HCEC 1CT (cell line): ENCODE results near the gene CYP27B1.
"Not testable (repeated sequence)": the region's sequence is repeated elsewhere in the genome, so short reads cannot be mapped to it uniquely, and the experiment has no call there.

Experiments used
- DNase-seq: peaks from one replicate; pipeline ENCODE4 v3.0.0-alpha.2; 2017

CYP27B1 gene

GRCh38 chr12:57733928-57734327, 33.0 kb downstream of the CYP27B1 start:
- no peak for DNase-seq

- no peak for DNase-seq
These were observed 33.9 kb downstream of the CYP27B1 start for GRCh38 chr12:57732726-57733593.

- DNase-seq: no peak
These were observed 34.6 kb downstream of the CYP27B1 start for GRCh38 chr12:57732270-57732669.

GRCh38 chr12:57731411-57732080, 35.3 kb downstream of the CYP27B1 start:
- DNase-seq: no peak

- no peak for DNase-seq
These were observed 36.4 kb downstream of the CYP27B1 start for GRCh38 chr12:57730336-57731067.

- no peak for DNase-seq
These were observed 37.5 kb downstream of the CYP27B1 start for GRCh38 chr12:57729321-57729844.

- no peak for DNase-seq
These were observed 39.0 kb downstream of the CYP27B1 start for GRCh38 chr12:57727758-57728395.

GRCh38 chr12:57726884-57727757, 39.8 kb downstream of the CYP27B1 start:
- DNase-seq: no peak

- DNase-seq: peak; percentile 87
These were observed 40.6 kb downstream of the CYP27B1 start for GRCh38 chr12:57726151-57726883.

GRCh38 chr12:57725851-57726150, 41.1 kb downstream of the CYP27B1 start:
- DNase-seq: no peak

- no peak for DNase-seq
These were observed 41.7 kb downstream of the CYP27B1 start for GRCh38 chr12:57724936-57725740.

GRCh38 chr12:57724003-57724935, 42.6 kb downstream of the CYP27B1 start:
- DNase-seq: no peak

- no peak for DNase-seq
These were observed 43.3 kb downstream of the CYP27B1 start for GRCh38 chr12:57723630-57723962.

- no peak for DNase-seq
These were observed 43.9 kb downstream of the CYP27B1 start for GRCh38 chr12:57722716-57723629.

- DNase-seq: not testable (repeated sequence)
These were observed 44.9 kb downstream of the CYP27B1 start for GRCh38 chr12:57721846-57722608.

- DNase-seq: no peak
These were observed 46.0 kb downstream of the CYP27B1 start for GRCh38 chr12:57720606-57721595.
